A673 (cell line): ENCODE results near the gene ATP7A.

Source experiments
- EZH2 ChIP-seq: fragments of 200-600 bp; sonication (generic); IDR thresholded peaks from 2 replicates; pipeline ENCODE4 v1.6.1; 2017; ENCODE audit warnings: borderline replicate concordance, low read depth, mild to moderate bottlenecking, mixed read lengths, antibody characterized with exemption, low read length; ENCODE audit not compliant: poor library complexity, severe bottlenecking
- TF ChIP-seq, protein P1 (sequence below): fragments of 300-800, 200-600 bp; sonication (generic); conservative IDR thresholded peaks from 2 replicates; pipeline ENCODE4 v1.5.1; 2017; ENCODE audit warnings: low read depth, mild to moderate bottlenecking, antibody characterized with exemption, low read length, moderate library complexity, mixed read lengths

DNA sequence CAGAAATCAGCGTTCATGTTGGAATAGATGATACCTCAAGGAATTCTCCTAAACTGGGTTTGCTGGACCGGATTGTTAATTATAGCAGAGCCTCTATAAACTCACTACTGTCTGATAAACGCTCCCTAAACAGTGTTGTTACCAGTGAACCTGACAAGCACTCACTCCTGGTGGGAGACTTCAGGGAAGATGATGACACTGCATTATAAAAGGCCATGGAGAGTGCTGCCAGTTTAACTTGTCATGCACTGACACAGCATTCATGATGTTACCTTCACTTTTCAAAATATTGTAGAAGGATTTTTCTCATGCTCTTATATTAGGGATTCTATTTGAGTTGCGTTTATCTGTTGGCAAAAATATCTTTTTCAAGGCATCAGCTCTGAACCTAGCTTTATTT is 135.9 kb downstream of the ATP7A start:
- TF ChIP-seq, protein P1, sequence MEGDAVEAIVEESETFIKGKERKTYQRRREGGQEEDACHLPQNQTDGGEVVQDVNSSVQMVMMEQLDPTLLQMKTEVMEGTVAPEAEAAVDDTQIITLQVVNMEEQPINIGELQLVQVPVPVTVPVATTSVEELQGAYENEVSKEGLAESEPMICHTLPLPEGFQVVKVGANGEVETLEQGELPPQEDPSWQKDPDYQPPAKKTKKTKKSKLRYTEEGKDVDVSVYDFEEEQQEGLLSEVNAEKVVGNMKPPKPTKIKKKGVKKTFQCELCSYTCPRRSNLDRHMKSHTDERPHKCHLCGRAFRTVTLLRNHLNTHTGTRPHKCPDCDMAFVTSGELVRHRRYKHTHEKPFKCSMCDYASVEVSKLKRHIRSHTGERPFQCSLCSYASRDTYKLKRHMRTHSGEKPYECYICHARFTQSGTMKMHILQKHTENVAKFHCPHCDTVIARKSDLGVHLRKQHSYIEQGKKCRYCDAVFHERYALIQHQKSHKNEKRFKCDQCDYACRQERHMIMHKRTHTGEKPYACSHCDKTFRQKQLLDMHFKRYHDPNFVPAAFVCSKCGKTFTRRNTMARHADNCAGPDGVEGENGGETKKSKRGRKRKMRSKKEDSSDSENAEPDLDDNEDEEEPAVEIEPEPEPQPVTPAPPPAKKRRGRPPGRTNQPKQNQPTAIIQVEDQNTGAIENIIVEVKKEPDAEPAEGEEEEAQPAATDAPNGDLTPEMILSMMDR: no peak
- TF ChIP-seq EZH2: no peak
